ENCODE data around the gene EMP3. TPM values are rescaled to one million over a fixed set of nuclear protein-coding genes. Genes with fewer than 3 reads are reported as not detected.

The EMP3 gene
- total and polyA plus RNA-seq, 2 of the 4 experiments (the other 2 are of a cell fraction): 147 to 632 TPM

DNA sequence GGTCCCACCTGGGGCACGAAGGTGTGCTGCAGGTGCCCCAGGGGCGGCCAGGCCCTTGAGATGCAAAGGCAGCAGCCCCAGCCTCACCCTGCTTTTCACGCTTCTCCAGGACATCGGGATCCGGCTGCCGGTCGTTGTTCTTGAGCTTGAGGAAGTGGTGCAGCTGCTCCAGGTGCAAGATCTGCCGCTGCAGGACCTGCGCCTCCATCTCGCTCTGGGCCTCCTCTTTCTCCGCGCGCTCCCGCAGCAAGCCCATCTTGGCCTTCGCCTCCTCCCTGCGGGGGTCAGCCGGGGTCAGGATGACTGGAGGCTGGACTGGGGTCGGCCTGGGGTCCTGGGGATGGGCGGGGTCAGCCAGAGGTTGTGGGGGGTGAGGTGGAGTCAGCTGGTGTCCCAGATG lies 21.5 kb upstream of the EMP3 start:
- ChIA-PET POLR2A (ENCODE audit: unreplicated experiment) (no interaction called here), CTCF (interaction anchor here (0.5 kb wide), 1 partner anchor 179 kb away, joined by 3 read pairs; no protein-coding TSS in a partner anchor)
- Histone ChIP-seq H3K4ac (ENCODE audit: low read depth, low read length) (no peak overlapping the region), H2BK5ac (ENCODE audit: low read depth, low read length, poor library complexity, severe bottlenecking) (no peak overlapping the region), H3K14ac (replicated peaks; ENCODE audit: low read depth, low read length) (no peak overlapping the region), H4K5ac (ENCODE audit: low read depth, low read length) (no peak overlapping the region), H3K23ac (ENCODE audit: low read depth, low read length) (no peak overlapping the region), H3K56ac (ENCODE audit: extremely low read depth, insufficient read depth, low read length) (no peak overlapping the region), H2AFZ (replicated peaks; ENCODE audit: low read length, poor library complexity) (no peak overlapping the region), H3K36me3 (ENCODE audit: control insufficient read depth, insufficient read depth, low read length) (no peaks in the 10 kb centered on the region), H4K91ac (ENCODE audit: insufficient read depth, low read depth, low read length) (no peak overlapping the region), H4K20me1 (ENCODE audit: insufficient read depth, low read length) (no peaks in the 10 kb centered on the region), H3K18ac (ENCODE audit: low read depth, low read length) (no peak overlapping the region), H2BK120ac (ENCODE audit: low read depth, low read length) (no peak overlapping the region), H2BK20ac (ENCODE audit: low read depth, low read length) (no peak overlapping the region), H3K79me1 (ENCODE audit: low read depth in 1 of 2, low read length in 2 of 2) (no peaks in the 10 kb centered on the region), H3K4me1 (ENCODE audit: control insufficient read depth, insufficient read depth, low read length) (no peaks in the 10 kb centered on the region; the same call in 1 of the 2 replicates), H3K4me3 (ENCODE audit: insufficient read depth, low read depth, low read length) (no peak overlapping the region), H3K9me1 (ENCODE audit: insufficient read depth, low read length) (no peaks in the 10 kb centered on the region), H3K9ac (ENCODE audit: low read depth, low read length) (no peak overlapping the region), H2BK15ac (ENCODE audit: low read depth, low read length) (no peak overlapping the region), H2AK5ac (ENCODE audit: low read depth, low read length) (no peak overlapping the region), H3K9me3 (ENCODE audit: control insufficient read depth, insufficient read depth, low read length) (no peaks in the 10 kb centered on the region), H3K27ac (ENCODE audit: insufficient read depth, low read length) (no peak overlapping the region), H3K27me3 (ENCODE audit: control insufficient read depth, insufficient read depth, low read length) (peaks cover 15% of the 10 kb centered on the region), H3K4me2 (ENCODE audit: low read depth, low read length) (no peak overlapping the region), H2AK9ac (replicated peaks; ENCODE audit: low read depth, low read length, poor library complexity) (no peak overlapping the region), H4K8ac (ENCODE audit: low read depth in 2 of 2, low read length in 2 of 2) (no peak overlapping the region)
- TF ChIP-seq MXI1 (IDR thresholded peaks at IDR 0.05; ENCODE audit: borderline replicate concordance, low read depth, low read length): no peak
- TF ChIP-seq MAFK (IDR thresholded peaks at IDR 0.05; ENCODE audit: low read depth, low read length): no peak
- TF ChIP-seq MAZ (IDR thresholded peaks at IDR 0.05; ENCODE audit: borderline replicate concordance, low read depth, low read length): no peak
- TF ChIP-seq, protein P1, sequence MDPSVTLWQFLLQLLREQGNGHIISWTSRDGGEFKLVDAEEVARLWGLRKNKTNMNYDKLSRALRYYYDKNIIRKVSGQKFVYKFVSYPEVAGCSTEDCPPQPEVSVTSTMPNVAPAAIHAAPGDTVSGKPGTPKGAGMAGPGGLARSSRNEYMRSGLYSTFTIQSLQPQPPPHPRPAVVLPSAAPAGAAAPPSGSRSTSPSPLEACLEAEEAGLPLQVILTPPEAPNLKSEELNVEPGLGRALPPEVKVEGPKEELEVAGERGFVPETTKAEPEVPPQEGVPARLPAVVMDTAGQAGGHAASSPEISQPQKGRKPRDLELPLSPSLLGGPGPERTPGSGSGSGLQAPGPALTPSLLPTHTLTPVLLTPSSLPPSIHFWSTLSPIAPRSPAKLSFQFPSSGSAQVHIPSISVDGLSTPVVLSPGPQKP (IDR thresholded peaks at IDR 0.05; ENCODE audit: borderline replicate concordance, low read depth, low read length): no peak
- TF ChIP-seq BHLHE40 (IDR thresholded peaks at IDR 0.05; ENCODE audit: low read depth, low read length): no peak
- no peak for TF ChIP-seq RFX5 (IDR thresholded peaks at IDR 0.05; ENCODE audit: low read depth, low read length)
- TF ChIP-seq, protein P2, sequence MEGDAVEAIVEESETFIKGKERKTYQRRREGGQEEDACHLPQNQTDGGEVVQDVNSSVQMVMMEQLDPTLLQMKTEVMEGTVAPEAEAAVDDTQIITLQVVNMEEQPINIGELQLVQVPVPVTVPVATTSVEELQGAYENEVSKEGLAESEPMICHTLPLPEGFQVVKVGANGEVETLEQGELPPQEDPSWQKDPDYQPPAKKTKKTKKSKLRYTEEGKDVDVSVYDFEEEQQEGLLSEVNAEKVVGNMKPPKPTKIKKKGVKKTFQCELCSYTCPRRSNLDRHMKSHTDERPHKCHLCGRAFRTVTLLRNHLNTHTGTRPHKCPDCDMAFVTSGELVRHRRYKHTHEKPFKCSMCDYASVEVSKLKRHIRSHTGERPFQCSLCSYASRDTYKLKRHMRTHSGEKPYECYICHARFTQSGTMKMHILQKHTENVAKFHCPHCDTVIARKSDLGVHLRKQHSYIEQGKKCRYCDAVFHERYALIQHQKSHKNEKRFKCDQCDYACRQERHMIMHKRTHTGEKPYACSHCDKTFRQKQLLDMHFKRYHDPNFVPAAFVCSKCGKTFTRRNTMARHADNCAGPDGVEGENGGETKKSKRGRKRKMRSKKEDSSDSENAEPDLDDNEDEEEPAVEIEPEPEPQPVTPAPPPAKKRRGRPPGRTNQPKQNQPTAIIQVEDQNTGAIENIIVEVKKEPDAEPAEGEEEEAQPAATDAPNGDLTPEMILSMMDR (conservative IDR thresholded peaks at IDR 0.05; ENCODE audit: low read depth, low read length): no peak
- no peak for TF ChIP-seq POLR2A (IDR thresholded peaks at IDR 0.05; ENCODE audit: low read depth, low read length)
- TF ChIP-seq FOS (IDR thresholded peaks at IDR 0.05; ENCODE audit: low read depth, low read length): no peak
- TF ChIP-seq, protein P3, sequence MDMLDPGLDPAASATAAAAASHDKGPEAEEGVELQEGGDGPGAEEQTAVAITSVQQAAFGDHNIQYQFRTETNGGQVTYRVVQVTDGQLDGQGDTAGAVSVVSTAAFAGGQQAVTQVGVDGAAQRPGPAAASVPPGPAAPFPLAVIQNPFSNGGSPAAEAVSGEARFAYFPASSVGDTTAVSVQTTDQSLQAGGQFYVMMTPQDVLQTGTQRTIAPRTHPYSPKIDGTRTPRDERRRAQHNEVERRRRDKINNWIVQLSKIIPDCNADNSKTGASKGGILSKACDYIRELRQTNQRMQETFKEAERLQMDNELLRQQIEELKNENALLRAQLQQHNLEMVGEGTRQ (IDR thresholded peaks at IDR 0.05; ENCODE audit: low read depth, low read length): no peak
- no peak for TF ChIP-seq CEBPB (IDR thresholded peaks at IDR 0.05; ENCODE audit: low read depth, low read length)
- no peak for TF ChIP-seq SMC3 (IDR thresholded peaks at IDR 0.05; ENCODE audit: low read depth, low read length)
- no peak for TF ChIP-seq NFE2L2 (IDR thresholded peaks at IDR 0.05; ENCODE audit: low read depth, low read length)
- no peak for TF ChIP-seq RCOR1 (IDR thresholded peaks at IDR 0.05; ENCODE audit: insufficient replicate concordance, low read length)
- TF ChIP-seq RAD21 (IDR thresholded peaks at IDR 0.05; ENCODE audit: low read length): no peak
- no peak for TF ChIP-seq CHD1 (IDR thresholded peaks at IDR 0.05; ENCODE audit: low read depth, low read length)
- WGBS, 2 experiments (ENCODE audit: extremely low coverage in 2 of 2, insufficient read length in 1 of 2): 72% methylated on average over 10 of the region's 19 CpGs; no CpG with 5 or more reads in 1 of the 2 experiments
- dilution Hi-C loops (cut with HindIII; ENCODE audit: low sequenced_read_pairs, unreplicated experiment) (no loop called here), intact Hi-C loops (cut with micrococcal nuclease) (no loop called here), in situ Hi-C loops (cut with MboI; ENCODE audit: low sequenced_read_pairs) (no loop called here)
- no peak for ATAC-seq (ENCODE audit: low read depth)
- no peak for DNase-seq
- BruUV-seq (replicated peaks): no TSS peak

Measured in IMR-90 (cell line).